ENCODE results near the gene NAP1L4. TPM values are rescaled to one million over a fixed set of nuclear protein-coding genes. Genes with fewer than 3 reads are reported as not detected.
A peak's percentile ranks its signal among the peaks of the same experiment; 100 is the strongest.

The NAP1L4 gene
- total RNA-seq, 1 experiment from 2014 or later: 144 TPM

- RAD21 ChIA-PET (ENCODE audit: low non-redundant PET in 1 of 2, low total read pairs in 2 of 2, uncharacterized antibody in 2 of 2, unreplicated experiment in 2 of 2): no interaction called here
- ATAC-seq: no peak
- Histone ChIP-seq H4K20me1 (ENCODE audit: insufficient read depth) (peaks cover 14% of the 10 kb centered on the region; the same call in 1 of the 2 replicates), H3K4me2 (ENCODE audit: low read length) (peak overlapping the region; percentile 89), H3K9me2 (ENCODE audit: insufficient read depth) (no peaks in the 10 kb centered on the region), H2AFZ (ENCODE audit: low read depth, low read length, poor library complexity, severe bottlenecking) (no peak overlapping the region), H3K27me3 (ENCODE audit: insufficient read depth, low read length) (no peaks in the 10 kb centered on the region), H3K27ac (ENCODE audit: low read depth, low read length) (no peak overlapping the region; the same call in 1 of the 2 replicates), H3K4me1 (ENCODE audit: control insufficient read depth in 1 of 2, insufficient read depth in 2 of 2, low read length in 2 of 2) (peaks cover 43 to 67% of the 10 kb centered on the region in 2 experiments), H3K79me2 (ENCODE audit: insufficient read depth, low read length) (peaks cover 28% of the 10 kb centered on the region), H3K36me3 (ENCODE audit: control insufficient read depth in 1 of 2, insufficient read depth in 2 of 2, low read length in 2 of 2) (peaks cover 0 to 15% of the 10 kb centered on the region in 2 experiments; a peak in 2 of 4 replicates), H3K9me3 (ENCODE audit: control insufficient read depth in 1 of 2, insufficient read depth in 1 of 2, low read depth in 1 of 2, low read length in 2 of 2) (no peaks in the 10 kb centered on the region), H3K4me3 (replicated peaks in 1 of 2; ENCODE audit: low read depth in 1 of 2, low read length in 2 of 2) (no peak overlapping the region), H3K9ac (ENCODE audit: low read length) (no peak overlapping the region)
- CTCF ChIA-PET: no interaction called here
- no TSS peak for BruUV-seq (replicated peaks)
- TF ChIP-seq JUND (IDR thresholded peaks at IDR 0.05) (no peak), ZFX (IDR thresholded peaks at IDR 0.05) (no peak), EZH2 (IDR thresholded peaks at IDR 0.05) (no peak), POLR2AphosphoS5 (IDR thresholded peaks at IDR 0.05; ENCODE audit: low read depth, low read length) (no peak), SIN3A (IDR thresholded peaks at IDR 0.05; ENCODE audit: low read depth) (no peak), ZBTB33 (IDR thresholded peaks at IDR 0.05; ENCODE audit: extremely low read depth, insufficient replicate concordance, low read length) (no peak), POLR2A (IDR thresholded peaks at IDR 0.05; ENCODE audit: borderline replicate concordance, extremely low read depth, insufficient read depth, insufficient read length) (no peak), TCF7L2 (IDR thresholded peaks at IDR 0.05; ENCODE audit: borderline replicate concordance, extremely low read depth, insufficient read depth, insufficient read length) (no peak), ZNF274 (IDR thresholded peaks at IDR 0.05; ENCODE audit: low read depth, low read length) (no peak), SP1 (IDR thresholded peaks at IDR 0.05; ENCODE audit: low read depth) (no peak), YY1 (IDR thresholded peaks at IDR 0.05; ENCODE audit: extremely low read depth, insufficient replicate concordance, low read depth, low read length) (no peak)
- TF ChIP-seq, protein P1, sequence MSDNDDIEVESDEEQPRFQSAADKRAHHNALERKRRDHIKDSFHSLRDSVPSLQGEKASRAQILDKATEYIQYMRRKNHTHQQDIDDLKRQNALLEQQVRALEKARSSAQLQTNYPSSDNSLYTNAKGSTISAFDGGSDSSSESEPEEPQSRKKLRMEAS (IDR thresholded peaks at IDR 0.05): no peak
- TF ChIP-seq, protein P2, sequence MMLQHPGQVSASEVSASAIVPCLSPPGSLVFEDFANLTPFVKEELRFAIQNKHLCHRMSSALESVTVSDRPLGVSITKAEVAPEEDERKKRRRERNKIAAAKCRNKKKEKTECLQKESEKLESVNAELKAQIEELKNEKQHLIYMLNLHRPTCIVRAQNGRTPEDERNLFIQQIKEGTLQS (IDR thresholded peaks at IDR 0.05): no peak
- POLR2A ChIA-PET: interaction anchor here (3.7 kb wide), 1 partner anchor 19 kb away, joined by 44 read pairs; no protein-coding TSS in a partner anchor
- intact Hi-C loops (cut with micrococcal nuclease): loop anchor here (2.0 kb wide), 2 partner anchors 39 to 239 kb away; no protein-coding TSS in a partner anchor
- no peak for DNase-seq (ENCODE audit: low read depth, low spot score)
These were observed 60.7 kb downstream of the NAP1L4 start for GRCh38 chr11:2931420-2931746.

Measured in HCT116 (cell line).